Keratinocyte (primary cell): ENCODE measurements around the gene CDH6. TPM values are rescaled to one million over a fixed set of nuclear protein-coding genes. Genes with fewer than 3 reads are reported as not detected.

Experiments used
- DNase-seq: peaks from one replicate; pipeline ENCODE4 v3.0.0-alpha.2; 2011; ENCODE audit warnings: low read depth, missing footprints, low spot score
- FAIRE-seq: peaks from 2 replicates; lab custom pipeline; 2011; peaks lifted over from hg19 to GRCh38; lab: Jason Lieb, UNC
- H2AFZ ChIP-seq: 2 replicates; pipeline ENCODE4 v1.6.0; 2012; ENCODE audit warnings: low read length, control low read depth, inconsistent platforms; ENCODE audit not compliant: control insufficient read depth
- H3K27ac ChIP-seq: 2 replicates; pipeline ENCODE4 v1.5.1; 2011; ENCODE audit warnings: low read length; ENCODE audit not compliant: control insufficient read depth, insufficient read depth
- H3K27me3 ChIP-seq: 3 replicates; pipeline ENCODE4 v1.6.0; 2011; ENCODE audit warnings: low read length; ENCODE audit not compliant: control insufficient read depth, insufficient read depth; ENCODE audit errors: extremely low read depth
- H3K36me3 ChIP-seq, 2 experiments: 2 replicates in 1 of 2; 3 replicates in 1 of 2; pipeline ENCODE4 v1.5.1; 2011; ENCODE audit warnings: low read length in 2 of 2, mild to moderate bottlenecking in 1 of 2; ENCODE audit not compliant: control insufficient read depth in 2 of 2, insufficient read depth in 2 of 2; ENCODE audit errors: extremely low read depth in 1 of 2
- H3K4me1 ChIP-seq: 3 replicates; pipeline ENCODE4 v1.5.1; 2011; ENCODE audit warnings: low read length; ENCODE audit not compliant: control insufficient read depth, insufficient read depth; ENCODE audit errors: extremely low read depth
- H3K4me2 ChIP-seq: 3 replicates; pipeline ENCODE4 v1.6.0; 2011; ENCODE audit warnings: low read depth, low read length; ENCODE audit not compliant: control insufficient read depth, insufficient read depth; ENCODE audit errors: extremely low read depth
- H3K4me3 ChIP-seq, 3 experiments: fragments of 200-600 bp in 1 of 3; sonication (generic) in 1 of 3; 2 replicates in 2 of 3; 3 replicates in 1 of 3; pipeline ENCODE4 v1.5.1; 2011 to 2016; ENCODE audit warnings: low read length in 3 of 3, mild to moderate bottlenecking in 3 of 3, control low read depth in 2 of 3, inconsistent platforms in 1 of 3, low read depth in 1 of 3, mixed read lengths in 1 of 3, mixed run types in 1 of 3, moderate library complexity in 1 of 3; ENCODE audit not compliant: control insufficient read depth in 2 of 3, insufficient read depth in 2 of 3; ENCODE audit errors: extremely low read depth in 1 of 3
- H3K79me2 ChIP-seq: 2 replicates; pipeline ENCODE4 v1.6.0; 2012; ENCODE audit warnings: low read length; ENCODE audit not compliant: control insufficient read depth, insufficient read depth
- H3K9ac ChIP-seq: 3 replicates; pipeline ENCODE4 v1.6.0; 2011; ENCODE audit warnings: low read length; ENCODE audit not compliant: control insufficient read depth, insufficient read depth; ENCODE audit errors: extremely low read depth
- H3K9me1 ChIP-seq: 3 replicates; pipeline ENCODE4 v1.6.0; 2011; ENCODE audit warnings: low read length; ENCODE audit not compliant: control insufficient read depth, insufficient read depth; ENCODE audit errors: extremely low read depth
- H3K9me3 ChIP-seq: 2 replicates; pipeline ENCODE4 v1.5.1; 2012; ENCODE audit warnings: low read depth, low read length; ENCODE audit not compliant: control insufficient read depth
- H4K20me1 ChIP-seq: 3 replicates; pipeline ENCODE4 v1.6.0; 2011; ENCODE audit warnings: low read length; ENCODE audit not compliant: control insufficient read depth, insufficient read depth; ENCODE audit errors: extremely low read depth
- CTCF ChIP-seq, 3 experiments: IDR thresholded peaks in 1 of 3; conservative IDR thresholded peaks in 1 of 3; optimal IDR thresholded peaks in 1 of 3; 2 replicates in 2 of 3; 3 replicates in 1 of 3; pipeline versions ENCODE3 to v1.5.1; 2011; ENCODE audit warnings: low read length in 3 of 3, mild to moderate bottlenecking in 3 of 3, moderate library complexity in 2 of 3, control low read depth in 1 of 3, inconsistent platforms in 1 of 3; ENCODE audit not compliant: insufficient read depth in 2 of 3; ENCODE audit errors: extremely low read depth in 1 of 3
- EZH2 ChIP-seq: IDR thresholded peaks from one replicate; pipeline ENCODE4 v1.6.1; 2012; ENCODE audit warnings: inconsistent platforms, mild to moderate bottlenecking, low read length, moderate library complexity
- dilution Hi-C: fragments of 300-500 bp; cut with MboI; formaldehyde crosslinking; loops from one replicate; pipeline ENCODE4 v1.7.0; 2020; ENCODE audit warnings: low sequenced_read_pairs; ENCODE audit not compliant: extremely low pct_ligation_motif_present
- polyA plus RNA-seq, 5 experiments: library from polyadenylated mRNA; depleted of rRNA in 3 of 5; stranded (reverse) in 3 of 5; stranded (forward) in 1 of 5; unstranded in 1 of 5; fragments of >200 nt; gene quantifications; 1 replicate in 1 of 5; 2 replicates in 3 of 5; 3 replicates in 1 of 5; pipeline versions ENCODE4 v1.2.1 to v1.2.3, GENCODE V29; 2011 to 2012; ENCODE audit warnings: missing spikeins in 2 of 5, low read depth in 1 of 5, low replicate concordance in 1 of 5

CDH6 gene
- polyA plus RNA-seq, 1 donor (not counting 4 experiments of a cell fraction or from before 2014, with no cell fraction given) = not detected

DNA sequence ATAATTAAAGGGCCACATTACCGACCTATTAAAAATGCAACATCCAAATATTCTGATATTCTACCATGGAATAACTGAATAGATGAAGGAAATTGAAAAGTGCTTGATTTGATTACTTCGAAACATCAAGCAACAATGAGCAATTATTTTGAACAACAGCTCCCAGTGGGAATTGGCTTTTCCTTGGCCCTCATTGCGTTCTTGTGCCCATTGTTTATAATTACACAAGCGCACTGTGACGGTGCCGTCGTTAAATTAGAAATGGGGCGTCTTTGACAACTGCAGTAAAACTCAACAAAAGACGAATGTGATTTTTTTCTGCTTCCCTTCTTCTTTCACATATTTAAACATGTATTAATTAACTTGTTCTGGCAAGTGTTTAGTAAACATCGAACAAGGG is 61.6 kb downstream of the CDH6 start:
- H3K4me2 ChIP-seq = no peak overlapping the region
- no peak overlapping the region for H2AFZ ChIP-seq
- TF ChIP-seq CTCF (optimal IDR thresholded peaks at IDR 0.05 in 1 of 3, IDR thresholded peaks at IDR 0.05 in 1 of 3, conservative IDR thresholded peaks at IDR 0.05 in 1 of 3; ENCODE audit: extremely low read depth in 1 of 3, insufficient read depth in 2 of 3, low read length in 3 of 3) = no peak
- no peak for TF ChIP-seq EZH2
- H3K9ac ChIP-seq = no peak overlapping the region
- no peaks in the 10 kb centered on the region for H3K27me3 ChIP-seq
- FAIRE-seq = no peak
- dilution Hi-C loops = no loop called here
- H3K9me1 ChIP-seq = no peaks in the 10 kb centered on the region
- no peaks in the 10 kb centered on the region for H3K79me2 ChIP-seq
- no peaks in the 10 kb centered on the region for H3K9me3 ChIP-seq
- H3K4me1 ChIP-seq = no peaks in the 10 kb centered on the region
- H4K20me1 ChIP-seq = no peaks in the 10 kb centered on the region
- H3K27ac ChIP-seq = no peak overlapping the region
- no peaks in the 10 kb centered on the region for H3K36me3 ChIP-seq
- no peak overlapping the region for H3K4me3 ChIP-seq
- no peak for DNase-seq

DNA sequence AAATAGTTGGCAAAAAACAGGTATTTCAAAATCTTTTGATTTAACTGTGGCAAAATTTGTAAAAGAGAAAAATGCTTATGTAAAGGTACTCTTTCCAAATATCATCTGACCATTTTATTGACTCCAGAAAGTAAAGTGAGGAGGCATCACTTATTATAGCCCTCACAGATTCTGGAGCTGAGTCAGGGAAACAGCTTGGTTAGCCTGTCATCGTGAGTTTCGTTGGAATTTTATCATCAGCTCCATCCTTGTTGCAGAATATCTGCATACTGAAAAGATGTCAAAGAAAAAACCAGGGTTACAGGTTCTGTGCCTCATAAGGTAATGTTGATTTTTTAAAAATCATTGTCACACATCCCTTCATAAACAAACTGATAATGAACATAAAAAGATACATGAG is 74.8 kb downstream of the CDH6 start:
- no peaks in the 10 kb centered on the region for H3K79me2 ChIP-seq
- H4K20me1 ChIP-seq = no peaks in the 10 kb centered on the region
- no peaks in the 10 kb centered on the region for H3K36me3 ChIP-seq
- H3K4me3 ChIP-seq = no peak overlapping the region
- no peak for DNase-seq
- H3K4me2 ChIP-seq = no peak overlapping the region
- no peak overlapping the region for H3K27ac ChIP-seq
- TF ChIP-seq EZH2 (no peak), CTCF (optimal IDR thresholded peaks at IDR 0.05 in 1 of 3, IDR thresholded peaks at IDR 0.05 in 1 of 3, conservative IDR thresholded peaks at IDR 0.05 in 1 of 3; ENCODE audit: extremely low read depth in 1 of 3, insufficient read depth in 2 of 3, low read length in 3 of 3) (no peak)
- H2AFZ ChIP-seq = no peak overlapping the region
- H3K9me1 ChIP-seq = no peaks in the 10 kb centered on the region
- H3K27me3 ChIP-seq = no peaks in the 10 kb centered on the region
- H3K4me1 ChIP-seq = no peaks in the 10 kb centered on the region
- no peak for FAIRE-seq
- H3K9ac ChIP-seq = no peak overlapping the region
- dilution Hi-C loops = no loop called here
- H3K9me3 ChIP-seq = no peaks in the 10 kb centered on the region
